ENCODE data around the gene MTHFR.

Gene MTHFR

DNA sequence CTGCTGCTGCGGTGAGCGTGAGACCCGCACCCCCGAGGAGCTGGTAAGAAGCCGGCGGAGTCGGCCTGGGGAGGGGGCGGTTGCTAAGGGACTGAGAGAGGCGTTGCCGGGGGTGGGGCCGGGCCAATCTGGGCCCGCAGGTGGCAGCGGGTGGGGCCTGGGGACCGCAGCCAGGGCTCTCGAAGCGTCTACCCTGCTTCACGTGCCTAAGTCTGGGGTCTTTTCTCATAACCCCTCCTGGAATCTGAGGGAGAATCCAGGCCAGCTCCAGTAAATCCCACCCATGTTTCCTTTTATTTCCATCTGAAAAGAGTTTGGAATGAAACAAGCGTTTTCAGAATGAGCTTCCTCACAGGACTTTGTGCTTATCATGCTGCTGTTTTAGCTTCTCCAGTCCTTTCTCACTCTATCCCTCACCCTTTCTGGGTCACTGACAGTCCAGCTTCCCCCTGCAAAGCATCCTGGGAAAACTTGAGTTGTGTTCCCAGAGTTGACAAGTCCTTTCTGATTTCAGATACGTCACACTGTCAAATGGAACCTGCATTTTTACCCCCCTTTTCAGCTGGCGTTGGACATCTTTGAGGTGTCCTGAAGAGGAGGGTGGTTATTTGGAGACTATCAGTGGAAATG lies 658 bp upstream of the MTHFR start (continued):
- TF ChIP-seq, protein P1, sequence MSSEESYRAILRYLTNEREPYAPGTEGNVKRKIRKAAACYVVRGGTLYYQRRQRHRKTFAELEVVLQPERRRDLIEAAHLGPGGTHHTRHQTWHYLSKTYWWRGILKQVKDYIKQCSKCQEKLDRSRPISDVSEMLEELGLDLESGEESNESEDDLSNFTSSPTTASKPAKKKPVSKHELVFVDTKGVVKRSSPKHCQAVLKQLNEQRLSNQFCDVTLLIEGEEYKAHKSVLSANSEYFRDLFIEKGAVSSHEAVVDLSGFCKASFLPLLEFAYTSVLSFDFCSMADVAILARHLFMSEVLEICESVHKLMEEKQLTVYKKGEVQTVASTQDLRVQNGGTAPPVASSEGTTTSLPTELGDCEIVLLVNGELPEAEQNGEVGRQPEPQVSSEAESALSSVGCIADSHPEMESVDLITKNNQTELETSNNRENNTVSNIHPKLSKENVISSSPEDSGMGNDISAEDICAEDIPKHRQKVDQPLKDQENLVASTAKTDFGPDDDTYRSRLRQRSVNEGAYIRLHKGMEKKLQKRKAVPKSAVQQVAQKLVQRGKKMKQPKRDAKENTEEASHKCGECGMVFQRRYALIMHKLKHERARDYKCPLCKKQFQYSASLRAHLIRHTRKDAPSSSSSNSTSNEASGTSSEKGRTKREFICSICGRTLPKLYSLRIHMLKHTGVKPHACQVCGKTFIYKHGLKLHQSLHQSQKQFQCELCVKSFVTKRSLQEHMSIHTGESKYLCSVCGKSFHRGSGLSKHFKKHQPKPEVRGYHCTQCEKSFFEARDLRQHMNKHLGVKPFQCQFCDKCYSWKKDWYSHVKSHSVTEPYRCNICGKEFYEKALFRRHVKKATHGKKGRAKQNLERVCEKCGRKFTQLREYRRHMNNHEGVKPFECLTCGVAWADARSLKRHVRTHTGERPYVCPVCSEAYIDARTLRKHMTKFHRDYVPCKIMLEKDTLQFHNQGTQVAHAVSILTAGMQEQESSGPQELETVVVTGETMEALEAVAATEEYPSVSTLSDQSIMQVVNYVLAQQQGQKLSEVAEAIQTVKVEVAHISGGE (tag by site-specific recombination; conservative IDR thresholded peaks at IDR 0.05; ENCODE audit: low read depth), result no peak
- TF ChIP-seq ZNF221 (tag by site-specific recombination; IDR thresholded peaks at IDR 0.05; ENCODE audit: borderline replicate concordance), result no peak
- TF ChIP-seq GLIS2 (tag by site-specific recombination; IDR thresholded peaks at IDR 0.05), result no peak; the same call in none of the 2 replicates
- no peak for TF ChIP-seq ZNF707 (tag by site-specific recombination; IDR thresholded peaks at IDR 0.05)
- TF ChIP-seq ZFP3 (tag by site-specific recombination; IDR thresholded peaks at IDR 0.05; ENCODE audit: low read depth), result no peak
- no peak for TF ChIP-seq ZSCAN23 (tag by site-specific recombination; IDR thresholded peaks at IDR 0.05)
- TF ChIP-seq ZNF302 (tag by site-specific recombination; IDR thresholded peaks at IDR 0.05; ENCODE audit: low read depth), result no peak
- TF ChIP-seq, protein P2, sequence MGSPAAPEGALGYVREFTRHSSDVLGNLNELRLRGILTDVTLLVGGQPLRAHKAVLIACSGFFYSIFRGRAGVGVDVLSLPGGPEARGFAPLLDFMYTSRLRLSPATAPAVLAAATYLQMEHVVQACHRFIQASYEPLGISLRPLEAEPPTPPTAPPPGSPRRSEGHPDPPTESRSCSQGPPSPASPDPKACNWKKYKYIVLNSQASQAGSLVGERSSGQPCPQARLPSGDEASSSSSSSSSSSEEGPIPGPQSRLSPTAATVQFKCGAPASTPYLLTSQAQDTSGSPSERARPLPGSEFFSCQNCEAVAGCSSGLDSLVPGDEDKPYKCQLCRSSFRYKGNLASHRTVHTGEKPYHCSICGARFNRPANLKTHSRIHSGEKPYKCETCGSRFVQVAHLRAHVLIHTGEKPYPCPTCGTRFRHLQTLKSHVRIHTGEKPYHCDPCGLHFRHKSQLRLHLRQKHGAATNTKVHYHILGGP (tag by site-specific recombination; IDR thresholded peaks at IDR 0.05), result no peak
- TF ChIP-seq ZNF324 (tag by site-specific recombination; IDR thresholded peaks at IDR 0.05), result no peak; the same call in 1 of the 2 replicates
- 0 out of 2 replicates have a peak, but pooled peaks have one; percentile 5 for TF ChIP-seq ZNF610 (tag by site-specific recombination; IDR thresholded peaks at IDR 0.05; ENCODE audit: borderline replicate concordance)
- TF ChIP-seq ZNF138 (tag by site-specific recombination; IDR thresholded peaks at IDR 0.05; ENCODE audit: borderline replicate concordance), result no peak
- TF ChIP-seq ZNF112 (tag by site-specific recombination; IDR thresholded peaks at IDR 0.05), result no peak
- no peak for TF ChIP-seq HOXD13 (CRISPR knock-in tag; IDR thresholded peaks at IDR 0.05; ENCODE audit: borderline replicate concordance)
- TF ChIP-seq ZNF114 (tag by site-specific recombination; IDR thresholded peaks at IDR 0.05), result no peak
- no peak for TF ChIP-seq TCF7L2 (IDR thresholded peaks at IDR 0.05; ENCODE audit: borderline replicate concordance, low read depth, low read length)
- TF ChIP-seq SCRT1 (tag by site-specific recombination; IDR thresholded peaks at IDR 0.05; ENCODE audit: borderline replicate concordance), result peak; percentile 65; the same call in 1 of the 2 replicates
- TF ChIP-seq, protein P3, sequence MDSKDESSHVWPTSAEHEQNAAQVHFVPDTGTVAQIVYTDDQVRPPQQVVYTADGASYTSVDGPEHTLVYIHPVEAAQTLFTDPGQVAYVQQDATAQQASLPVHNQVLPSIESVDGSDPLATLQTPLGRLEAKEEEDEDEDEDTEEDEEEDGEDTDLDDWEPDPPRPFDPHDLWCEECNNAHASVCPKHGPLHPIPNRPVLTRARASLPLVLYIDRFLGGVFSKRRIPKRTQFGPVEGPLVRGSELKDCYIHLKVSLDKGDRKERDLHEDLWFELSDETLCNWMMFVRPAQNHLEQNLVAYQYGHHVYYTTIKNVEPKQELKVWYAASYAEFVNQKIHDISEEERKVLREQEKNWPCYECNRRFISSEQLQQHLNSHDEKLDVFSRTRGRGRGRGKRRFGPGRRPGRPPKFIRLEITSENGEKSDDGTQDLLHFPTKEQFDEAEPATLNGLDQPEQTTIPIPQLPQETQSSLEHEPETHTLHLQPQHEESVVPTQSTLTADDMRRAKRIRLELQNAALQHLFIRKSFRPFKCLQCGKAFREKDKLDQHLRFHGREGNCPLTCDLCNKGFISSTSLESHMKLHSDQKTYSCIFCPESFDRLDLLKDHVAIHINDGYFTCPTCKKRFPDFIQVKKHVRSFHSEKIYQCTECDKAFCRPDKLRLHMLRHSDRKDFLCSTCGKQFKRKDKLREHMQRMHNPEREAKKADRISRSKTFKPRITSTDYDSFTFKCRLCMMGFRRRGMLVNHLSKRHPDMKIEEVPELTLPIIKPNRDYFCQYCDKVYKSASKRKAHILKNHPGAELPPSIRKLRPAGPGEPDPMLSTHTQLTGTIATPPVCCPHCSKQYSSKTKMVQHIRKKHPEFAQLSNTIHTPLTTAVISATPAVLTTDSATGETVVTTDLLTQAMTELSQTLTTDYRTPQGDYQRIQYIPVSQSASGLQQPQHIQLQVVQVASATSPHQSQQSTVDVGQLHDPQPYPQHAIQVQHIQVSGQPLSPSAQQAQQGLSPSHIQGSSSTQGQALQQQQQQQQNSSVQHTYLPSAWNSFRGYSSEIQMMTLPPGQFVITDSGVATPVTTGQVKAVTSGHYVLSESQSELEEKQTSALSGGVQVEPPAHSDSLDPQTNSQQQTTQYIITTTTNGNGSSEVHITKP (tag by site-specific recombination; IDR thresholded peaks at IDR 0.05), result peak; percentile 52
- no peak for TF ChIP-seq ZNF366 (tag by site-specific recombination; conservative IDR thresholded peaks at IDR 0.05)
- TF ChIP-seq ZNF677 (tag by site-specific recombination; IDR thresholded peaks at IDR 0.05), result no peak
- TF ChIP-seq ZNF184 (tag by site-specific recombination; IDR thresholded peaks at IDR 0.05), result no peak
- TF ChIP-seq ZNF169 (tag by site-specific recombination; IDR thresholded peaks at IDR 0.05), result no peak
- no peak for TF ChIP-seq RBAK (tag by site-specific recombination; IDR thresholded peaks at IDR 0.05)
- TF ChIP-seq ZNF561 (tag by site-specific recombination; IDR thresholded peaks at IDR 0.05; ENCODE audit: borderline replicate concordance), result 0 out of 2 replicates have a peak, but pooled peaks have one; percentile 1
- peak; percentile 90; the same call in 1 of the 2 replicates for TF ChIP-seq ZNF335 (tag by site-specific recombination; conservative IDR thresholded peaks at IDR 0.05)
- TF ChIP-seq, protein P4, sequence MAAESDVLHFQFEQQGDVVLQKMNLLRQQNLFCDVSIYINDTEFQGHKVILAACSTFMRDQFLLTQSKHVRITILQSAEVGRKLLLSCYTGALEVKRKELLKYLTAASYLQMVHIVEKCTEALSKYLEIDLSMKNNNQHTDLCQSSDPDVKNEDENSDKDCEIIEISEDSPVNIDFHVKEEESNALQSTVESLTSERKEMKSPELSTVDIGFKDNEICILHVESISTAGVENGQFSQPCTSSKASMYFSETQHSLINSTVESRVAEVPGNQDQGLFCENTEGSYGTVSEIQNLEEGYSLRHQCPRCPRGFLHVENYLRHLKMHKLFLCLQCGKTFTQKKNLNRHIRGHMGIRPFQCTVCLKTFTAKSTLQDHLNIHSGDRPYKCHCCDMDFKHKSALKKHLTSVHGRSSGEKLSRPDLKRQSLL (tag by site-specific recombination; IDR thresholded peaks at IDR 0.05), result no peak
- TF ChIP-seq, protein P5, sequence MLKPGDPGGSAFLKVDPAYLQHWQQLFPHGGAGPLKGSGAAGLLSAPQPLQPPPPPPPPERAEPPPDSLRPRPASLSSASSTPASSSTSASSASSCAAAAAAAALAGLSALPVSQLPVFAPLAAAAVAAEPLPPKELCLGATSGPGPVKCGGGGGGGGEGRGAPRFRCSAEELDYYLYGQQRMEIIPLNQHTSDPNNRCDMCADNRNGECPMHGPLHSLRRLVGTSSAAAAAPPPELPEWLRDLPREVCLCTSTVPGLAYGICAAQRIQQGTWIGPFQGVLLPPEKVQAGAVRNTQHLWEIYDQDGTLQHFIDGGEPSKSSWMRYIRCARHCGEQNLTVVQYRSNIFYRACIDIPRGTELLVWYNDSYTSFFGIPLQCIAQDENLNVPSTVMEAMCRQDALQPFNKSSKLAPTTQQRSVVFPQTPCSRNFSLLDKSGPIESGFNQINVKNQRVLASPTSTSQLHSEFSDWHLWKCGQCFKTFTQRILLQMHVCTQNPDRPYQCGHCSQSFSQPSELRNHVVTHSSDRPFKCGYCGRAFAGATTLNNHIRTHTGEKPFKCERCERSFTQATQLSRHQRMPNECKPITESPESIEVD (tag by site-specific recombination; IDR thresholded peaks at IDR 0.05), result no peak
- TF ChIP-seq ZNF510 (tag by site-specific recombination; IDR thresholded peaks at IDR 0.05; ENCODE audit: insufficient replicate concordance), result no peak
- no peak for TF ChIP-seq PRDM1 (tag by site-specific recombination; IDR thresholded peaks at IDR 0.05)
- no peak for TF ChIP-seq ZNF214 (tag by site-specific recombination; IDR thresholded peaks at IDR 0.05; ENCODE audit: borderline replicate concordance)
- TF ChIP-seq WT1 (tag by site-specific recombination; IDR thresholded peaks at IDR 0.05), result no peak

Data from HEK293 (cell line).